Measurements from ENCODE around the gene ACAD10. TPM values are rescaled to one million over a fixed set of nuclear protein-coding genes. Genes with fewer than 3 reads are reported as not detected.

Gene ACAD10
- total RNA-seq, 1 donor from 2014 or later, result 36.6 TPM

GRCh38 chr12:111798182-111798581 is 112.3 kb downstream of the ACAD10 start:
- Histone ChIP-seq H3K27ac (replicated peaks) (peak overlapping the region; percentile 55), H3K4me3 (no peak overlapping the region), H3K27me3 (ENCODE audit: low read depth) (no peaks in the 10 kb centered on the region), H3K4me1 (no peaks in the 10 kb centered on the region), H3K9me3 (replicated peaks) (no peaks in the 10 kb centered on the region), H3K36me3 (peaks cover 98% of the 10 kb centered on the region)
- no peak for TF ChIP-seq CTCF (IDR thresholded peaks at IDR 0.05; ENCODE audit: borderline replicate concordance)
- DNase-seq, result no peak
- intact Hi-C loops (cut with micrococcal nuclease), result no loop called here

GRCh38 chr12:111799758-111800157 is 113.9 kb downstream of the ACAD10 start:
- DNase-seq, result no peak
- Histone ChIP-seq H3K27ac (replicated peaks) (no peak overlapping the region), H3K4me1 (no peaks in the 10 kb centered on the region), H3K4me3 (no peak overlapping the region), H3K36me3 (peaks cover 99% of the 10 kb centered on the region), H3K9me3 (replicated peaks) (no peaks in the 10 kb centered on the region), H3K27me3 (ENCODE audit: low read depth) (no peaks in the 10 kb centered on the region)
- TF ChIP-seq CTCF (IDR thresholded peaks at IDR 0.05; ENCODE audit: borderline replicate concordance), result no peak
- intact Hi-C loops (cut with micrococcal nuclease), result no loop called here

GRCh38 chr12:111803038-111803626 is 117.3 kb downstream of the ACAD10 start:
- H3K36me3 ChIP-seq, result peaks cover 99% of the 10 kb centered on the region
- no peak for DNase-seq

GRCh38 chr12:111803851-111804250 is 118.0 kb downstream of the ACAD10 start:
- H3K27me3 ChIP-seq (ENCODE audit: low read depth), result no peaks in the 10 kb centered on the region
- no peak for DNase-seq
- intact Hi-C loops (cut with micrococcal nuclease), result no loop called here
- no peak for TF ChIP-seq CTCF (IDR thresholded peaks at IDR 0.05; ENCODE audit: borderline replicate concordance)
- peaks cover 99% of the 10 kb centered on the region for H3K36me3 ChIP-seq
- no peak overlapping the region for H3K27ac ChIP-seq (replicated peaks)
- no peaks in the 10 kb centered on the region for H3K4me1 ChIP-seq
- H3K9me3 ChIP-seq (replicated peaks), result no peaks in the 10 kb centered on the region
- no peak overlapping the region for H3K4me3 ChIP-seq

More at GRCh38 chr12:111803038-111803626, 117.3 kb downstream of the ACAD10 start:
- H3K4me1 ChIP-seq, result no peaks in the 10 kb centered on the region
- H3K27ac ChIP-seq (replicated peaks), result no peak overlapping the region
- intact Hi-C loops (cut with micrococcal nuclease), result no loop called here
- no peaks in the 10 kb centered on the region for H3K9me3 ChIP-seq (replicated peaks)
- H3K27me3 ChIP-seq (ENCODE audit: low read depth), result no peaks in the 10 kb centered on the region
- no peak overlapping the region for H3K4me3 ChIP-seq
- no peak for TF ChIP-seq CTCF (IDR thresholded peaks at IDR 0.05; ENCODE audit: borderline replicate concordance)

- Histone ChIP-seq H3K4me1 (no peaks in the 10 kb centered on the region), H3K27me3 (ENCODE audit: low read depth) (no peaks in the 10 kb centered on the region), H3K4me3 (no peak overlapping the region), H3K27ac (replicated peaks) (no peak overlapping the region), H3K36me3 (peaks cover 97% of the 10 kb centered on the region), H3K9me3 (replicated peaks) (no peaks in the 10 kb centered on the region)
- DNase-seq, result no peak
- TF ChIP-seq CTCF (IDR thresholded peaks at IDR 0.05; ENCODE audit: borderline replicate concordance), result no peak
- intact Hi-C loops (cut with micrococcal nuclease), result no loop called here
These were observed 120.5 kb downstream of the ACAD10 start for GRCh38 chr12:111806304-111806703.

Small RNAs within 50 kb of the gene (microRNA-seq; reads per million reads assigned to microRNA genes)
- 1.9 reads per million for gene MIR6761

Other genes with a start within 250 kb of the ACAD10 start
- gene ATXN2, start 86.7 kb upstream of the ACAD10 start, total RNA-seq, result 50.0 TPM
- gene BRAP, start 97 bp upstream of the ACAD10 start, total RNA-seq, result 14.5 TPM
- gene ALDH2, start 80.9 kb downstream of the ACAD10 start, total RNA-seq, result 381 TPM
- gene MAPKAPK5, start 156.2 kb downstream of the ACAD10 start, total RNA-seq, result 26.2 TPM

Data from left ventricle myocardium inferior (tissue), 1 donor.